ENCODE data around the gene WASHC4.

- no peak for TF ChIP-seq POLR2AphosphoS5 (IDR thresholded peaks at IDR 0.05; ENCODE audit: low read depth, low read length)
- TF ChIP-seq, protein P1, sequence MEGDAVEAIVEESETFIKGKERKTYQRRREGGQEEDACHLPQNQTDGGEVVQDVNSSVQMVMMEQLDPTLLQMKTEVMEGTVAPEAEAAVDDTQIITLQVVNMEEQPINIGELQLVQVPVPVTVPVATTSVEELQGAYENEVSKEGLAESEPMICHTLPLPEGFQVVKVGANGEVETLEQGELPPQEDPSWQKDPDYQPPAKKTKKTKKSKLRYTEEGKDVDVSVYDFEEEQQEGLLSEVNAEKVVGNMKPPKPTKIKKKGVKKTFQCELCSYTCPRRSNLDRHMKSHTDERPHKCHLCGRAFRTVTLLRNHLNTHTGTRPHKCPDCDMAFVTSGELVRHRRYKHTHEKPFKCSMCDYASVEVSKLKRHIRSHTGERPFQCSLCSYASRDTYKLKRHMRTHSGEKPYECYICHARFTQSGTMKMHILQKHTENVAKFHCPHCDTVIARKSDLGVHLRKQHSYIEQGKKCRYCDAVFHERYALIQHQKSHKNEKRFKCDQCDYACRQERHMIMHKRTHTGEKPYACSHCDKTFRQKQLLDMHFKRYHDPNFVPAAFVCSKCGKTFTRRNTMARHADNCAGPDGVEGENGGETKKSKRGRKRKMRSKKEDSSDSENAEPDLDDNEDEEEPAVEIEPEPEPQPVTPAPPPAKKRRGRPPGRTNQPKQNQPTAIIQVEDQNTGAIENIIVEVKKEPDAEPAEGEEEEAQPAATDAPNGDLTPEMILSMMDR (IDR thresholded peaks at IDR 0.05): no peak
- no peak for TF ChIP-seq REST (IDR thresholded peaks at IDR 0.05; ENCODE audit: low read depth, low read length)
- no peak for TF ChIP-seq MXI1 (IDR thresholded peaks at IDR 0.05; ENCODE audit: low read depth, low read length)
- TF ChIP-seq, protein P2, sequence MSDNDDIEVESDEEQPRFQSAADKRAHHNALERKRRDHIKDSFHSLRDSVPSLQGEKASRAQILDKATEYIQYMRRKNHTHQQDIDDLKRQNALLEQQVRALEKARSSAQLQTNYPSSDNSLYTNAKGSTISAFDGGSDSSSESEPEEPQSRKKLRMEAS (IDR thresholded peaks at IDR 0.05; ENCODE audit: low read depth): no peak
- TF ChIP-seq SMC3 (IDR thresholded peaks at IDR 0.05; ENCODE audit: low read depth, low read length): no peak
- TF ChIP-seq GABPA (IDR thresholded peaks at IDR 0.05; ENCODE audit: low read depth): no peak
- TF ChIP-seq YY1 (IDR thresholded peaks at IDR 0.05; ENCODE audit: low read depth): no peak
- TF ChIP-seq TAF1 (IDR thresholded peaks at IDR 0.05; ENCODE audit: borderline replicate concordance, low read depth, low read length): no peak
- TF ChIP-seq NRF1 (IDR thresholded peaks at IDR 0.05; ENCODE audit: low read depth, low read length): no peak
- TF ChIP-seq, protein P3, sequence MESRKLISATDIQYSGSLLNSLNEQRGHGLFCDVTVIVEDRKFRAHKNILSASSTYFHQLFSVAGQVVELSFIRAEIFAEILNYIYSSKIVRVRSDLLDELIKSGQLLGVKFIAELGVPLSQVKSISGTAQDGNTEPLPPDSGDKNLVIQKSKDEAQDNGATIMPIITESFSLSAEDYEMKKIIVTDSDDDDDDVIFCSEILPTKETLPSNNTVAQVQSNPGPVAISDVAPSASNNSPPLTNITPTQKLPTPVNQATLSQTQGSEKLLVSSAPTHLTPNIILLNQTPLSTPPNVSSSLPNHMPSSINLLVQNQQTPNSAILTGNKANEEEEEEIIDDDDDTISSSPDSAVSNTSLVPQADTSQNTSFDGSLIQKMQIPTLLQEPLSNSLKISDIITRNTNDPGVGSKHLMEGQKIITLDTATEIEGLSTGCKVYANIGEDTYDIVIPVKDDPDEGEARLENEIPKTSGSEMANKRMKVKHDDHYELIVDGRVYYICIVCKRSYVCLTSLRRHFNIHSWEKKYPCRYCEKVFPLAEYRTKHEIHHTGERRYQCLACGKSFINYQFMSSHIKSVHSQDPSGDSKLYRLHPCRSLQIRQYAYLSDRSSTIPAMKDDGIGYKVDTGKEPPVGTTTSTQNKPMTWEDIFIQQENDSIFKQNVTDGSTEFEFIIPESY (IDR thresholded peaks at IDR 0.05; ENCODE audit: borderline replicate concordance, low read depth): no peak
- TF ChIP-seq CHD2 (IDR thresholded peaks at IDR 0.05; ENCODE audit: low read length, partially characterized antibody): no peak
Observed at GRCh38 chr12:105120551-105120950, 13.0 kb downstream of the WASHC4 start.

Data from SK-N-SH (cell line).